C4-2B (cell line): ENCODE results near the gene TMEM179.

Source experiments
- ZFX ChIP-seq: fragments of 450-650 bp; IDR thresholded peaks from 2 replicates; pipeline ENCODE4 v1.6.1; 2017
- TF ChIP-seq, protein P1 (sequence below): fragments of 450-650 bp; conservative IDR thresholded peaks from 2 replicates; pipeline ENCODE4 v1.5.1; 2017; ENCODE audit warnings: mild to moderate bottlenecking

- TF ChIP-seq, protein P1, sequence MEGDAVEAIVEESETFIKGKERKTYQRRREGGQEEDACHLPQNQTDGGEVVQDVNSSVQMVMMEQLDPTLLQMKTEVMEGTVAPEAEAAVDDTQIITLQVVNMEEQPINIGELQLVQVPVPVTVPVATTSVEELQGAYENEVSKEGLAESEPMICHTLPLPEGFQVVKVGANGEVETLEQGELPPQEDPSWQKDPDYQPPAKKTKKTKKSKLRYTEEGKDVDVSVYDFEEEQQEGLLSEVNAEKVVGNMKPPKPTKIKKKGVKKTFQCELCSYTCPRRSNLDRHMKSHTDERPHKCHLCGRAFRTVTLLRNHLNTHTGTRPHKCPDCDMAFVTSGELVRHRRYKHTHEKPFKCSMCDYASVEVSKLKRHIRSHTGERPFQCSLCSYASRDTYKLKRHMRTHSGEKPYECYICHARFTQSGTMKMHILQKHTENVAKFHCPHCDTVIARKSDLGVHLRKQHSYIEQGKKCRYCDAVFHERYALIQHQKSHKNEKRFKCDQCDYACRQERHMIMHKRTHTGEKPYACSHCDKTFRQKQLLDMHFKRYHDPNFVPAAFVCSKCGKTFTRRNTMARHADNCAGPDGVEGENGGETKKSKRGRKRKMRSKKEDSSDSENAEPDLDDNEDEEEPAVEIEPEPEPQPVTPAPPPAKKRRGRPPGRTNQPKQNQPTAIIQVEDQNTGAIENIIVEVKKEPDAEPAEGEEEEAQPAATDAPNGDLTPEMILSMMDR: no peak
- TF ChIP-seq ZFX: no peak
Measured at GRCh38 chr14:104591031-104591430, 13.5 kb downstream of the TMEM179 start.
